HepG2 (cell line): ENCODE measurements around the gene SP6. TPM values are rescaled to one million over a fixed set of nuclear protein-coding genes. Genes with fewer than 3 reads are reported as not detected.

Experiments used
- ARNT ChIP-seq: fragments of 450-650 bp; IDR thresholded peaks from 2 replicates; pipeline ENCODE4 v1.6.1; 2017
- ATAD3A ChIP-seq: sonication (generic); formaldehyde crosslinking; IDR thresholded peaks from 2 replicates; pipeline ENCODE4 v1.4.0; 2020; ENCODE audit warnings: missing genetic modification reagents
- ATF7 ChIP-seq, 2 experiments: fragments of 450-650 bp in 1 of 2; sonication (generic) in 1 of 2; formaldehyde crosslinking in 1 of 2; IDR thresholded peaks; 2 replicates each; pipeline versions ENCODE4 v1.4.0 to v1.6.1; 2016 to 2020; ENCODE audit warnings: antibody characterized with exemption in 1 of 2, mild to moderate bottlenecking in 1 of 2, missing genetic modification reagents in 1 of 2
- DR1 ChIP-seq: sonication (generic); formaldehyde crosslinking; IDR thresholded peaks from 2 replicates; pipeline ENCODE4 v1.8.0; 2021; ENCODE audit warnings: mild to moderate bottlenecking, missing genetic modification reagents, inconsistent platforms
- GZF1 ChIP-seq: sonication (generic); formaldehyde crosslinking; IDR thresholded peaks from 2 replicates; pipeline ENCODE4 v1.5.1; 2020; ENCODE audit warnings: mild to moderate bottlenecking, missing genetic modification reagents
- MTF2 ChIP-seq: sonication (generic); formaldehyde crosslinking; IDR thresholded peaks from 2 replicates; pipeline ENCODE4 v1.5.0; 2020; ENCODE audit warnings: missing genetic modification reagents, borderline replicate concordance
- NR2F2 ChIP-seq: IDR thresholded peaks from 2 replicates; pipeline ENCODE4 v1.6.1; 2012; ENCODE audit warnings: low read depth, inconsistent platforms, borderline replicate concordance
- PHB2 ChIP-seq: fragments of 450-650 bp; IDR thresholded peaks from 2 replicates; pipeline ENCODE4 v1.6.1; 2018; ENCODE audit not compliant: partially characterized antibody
- RBAK ChIP-seq: sonication (generic); formaldehyde crosslinking; IDR thresholded peaks from 2 replicates; pipeline ENCODE4 v1.5.1; 2020; ENCODE audit warnings: mild to moderate bottlenecking, missing genetic modification reagents
- SATB2 ChIP-seq: sonication (generic); formaldehyde crosslinking; IDR thresholded peaks from 2 replicates; pipeline ENCODE4 v1.5.0; 2020; ENCODE audit warnings: missing genetic modification reagents
- SNAI1 ChIP-seq: sonication (generic); formaldehyde crosslinking; IDR thresholded peaks from 2 replicates; pipeline ENCODE4 v1.5.0; 2020; ENCODE audit warnings: mild to moderate bottlenecking, missing genetic modification reagents, borderline replicate concordance
- TOE1 ChIP-seq: sonication (generic); formaldehyde crosslinking; IDR thresholded peaks from 2 replicates; pipeline ENCODE4 v1.4.0; 2020; ENCODE audit warnings: mild to moderate bottlenecking, missing genetic modification reagents
- ZBTB7B ChIP-seq: sonication (generic); formaldehyde crosslinking; IDR thresholded peaks from 2 replicates; pipeline ENCODE4 v1.4.0; 2020; ENCODE audit warnings: missing genetic modification reagents
- ZBTB8A ChIP-seq: sonication (generic); formaldehyde crosslinking; IDR thresholded peaks from 2 replicates; pipeline ENCODE4 v1.4.0; 2020; ENCODE audit warnings: mild to moderate bottlenecking, low read depth, missing genetic modification reagents, borderline replicate concordance
- ZEB1 ChIP-seq: IDR thresholded peaks from 2 replicates; pipeline ENCODE4 v1.6.1; 2012; ENCODE audit warnings: mild to moderate bottlenecking, low read depth, inconsistent platforms; ENCODE audit not compliant: insufficient replicate concordance
- ZNF138 ChIP-seq: sonication (generic); formaldehyde crosslinking; IDR thresholded peaks from 2 replicates; pipeline ENCODE4 v1.5.0; 2020; ENCODE audit warnings: mild to moderate bottlenecking, low read depth, missing genetic modification reagents
- ZNF432 ChIP-seq: sonication (generic); formaldehyde crosslinking; IDR thresholded peaks from 2 replicates; pipeline ENCODE4 v1.5.0; 2020; ENCODE audit warnings: missing genetic modification reagents, mild to moderate bottlenecking, borderline replicate concordance
- ZNF616 ChIP-seq: sonication (generic); formaldehyde crosslinking; IDR thresholded peaks from 2 replicates; pipeline ENCODE4 v1.5.0; 2020; ENCODE audit warnings: low read depth, mild to moderate bottlenecking, missing genetic modification reagents
- ZNF841 ChIP-seq: sonication (generic); formaldehyde crosslinking; IDR thresholded peaks from 2 replicates; pipeline ENCODE4 v1.8.1; 2023; ENCODE audit warnings: missing genetic modification reagents, borderline replicate concordance
- polyA plus RNA-seq, 8 experiments: library from polyadenylated mRNA; depleted of rRNA in 3 of 8; stranded (reverse) in 7 of 8; unstranded in 1 of 8; fragments of >200 nt; fragmentation: Illumina TruSeq in 4 of 8; extraction: Trizol in 4 of 8; gene quantifications; 2 replicates each; pipeline versions ENCODE4 v1.2.1 to v1.2.3, GENCODE V29; 2011 to 2016; ENCODE audit warnings: low read depth in 4 of 8, missing spikeins in 1 of 8, mixed read lengths in 1 of 8; ENCODE audit not compliant: insufficient read depth in 1 of 8
- total RNA-seq, 5 experiments: library from RNA; depleted of rRNA; stranded (reverse); fragments of >200 nt; fragmentation: Illumina TruSeq; extraction: Trizol; gene quantifications; 2 replicates each; pipeline ENCODE4 v1.2.3, GENCODE V29; 2016; ENCODE audit warnings: low read depth in 1 of 5
- TF ChIP-seq, protein P1 (sequence below): sonication (generic); formaldehyde crosslinking; IDR thresholded peaks from 2 replicates; pipeline ENCODE4 v1.4.0; 2020; ENCODE audit warnings: missing genetic modification reagents; ENCODE audit errors: not compliant biosample characterization
- TF ChIP-seq, protein P2 (sequence below): sonication (generic); formaldehyde crosslinking; IDR thresholded peaks from 2 replicates; pipeline ENCODE4 v1.8.1; 2023; ENCODE audit warnings: mild to moderate bottlenecking, missing genetic modification reagents
- TF ChIP-seq, protein P3 (sequence below): sonication (generic); formaldehyde crosslinking; IDR thresholded peaks from 2 replicates; pipeline ENCODE4 v1.4.0; 2020; ENCODE audit warnings: missing genetic modification reagents
- TF ChIP-seq, protein P4 (sequence below): sonication (generic); formaldehyde crosslinking; IDR thresholded peaks from 2 replicates; pipeline ENCODE4 v1.5.0; 2020; ENCODE audit warnings: missing genetic modification reagents, mild to moderate bottlenecking, borderline replicate concordance
- TF ChIP-seq, protein P5 (sequence below): sonication (generic); formaldehyde crosslinking; IDR thresholded peaks from 2 replicates; pipeline ENCODE4 v1.5.1; 2020; ENCODE audit warnings: missing genetic modification reagents, mild to moderate bottlenecking, borderline replicate concordance

SP6 gene
- total and polyA plus RNA-seq, 2 of the 13 experiments (the other 11 are each of a cell fraction or from before 2014, with no cell fraction given) = 0.07 TPM

- no peak for TF ChIP-seq ZBTB8A (CRISPR knock-in tag)
- peak; percentile 90 for TF ChIP-seq DR1 (CRISPR knock-in tag)
- TF ChIP-seq ATAD3A = no peak; the same call in 1 of the 2 replicates
- TF ChIP-seq, protein P1, sequence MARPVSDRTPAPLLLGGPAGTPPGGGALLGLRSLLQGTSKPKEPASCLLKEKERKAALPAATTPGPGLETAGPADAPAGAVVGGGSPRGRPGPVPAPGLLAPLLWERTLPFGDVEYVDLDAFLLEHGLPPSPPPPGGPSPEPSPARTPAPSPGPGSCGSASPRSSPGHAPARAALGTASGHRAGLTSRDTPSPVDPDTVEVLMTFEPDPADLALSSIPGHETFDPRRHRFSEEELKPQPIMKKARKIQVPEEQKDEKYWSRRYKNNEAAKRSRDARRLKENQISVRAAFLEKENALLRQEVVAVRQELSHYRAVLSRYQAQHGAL = no peak
- TF ChIP-seq GZF1 (CRISPR knock-in tag) = no peak
- TF ChIP-seq TOE1 (CRISPR knock-in tag) = no peak
- TF ChIP-seq ARNT = no peak
- TF ChIP-seq ZNF841 = no peak
- 0 out of 2 replicates have a peak, but pooled peaks have one; percentile 4 for TF ChIP-seq SNAI1 (CRISPR knock-in tag)
- peak; percentile 53; the same call in 1 of the 2 replicates for TF ChIP-seq ZBTB7B
- TF ChIP-seq, protein P2, sequence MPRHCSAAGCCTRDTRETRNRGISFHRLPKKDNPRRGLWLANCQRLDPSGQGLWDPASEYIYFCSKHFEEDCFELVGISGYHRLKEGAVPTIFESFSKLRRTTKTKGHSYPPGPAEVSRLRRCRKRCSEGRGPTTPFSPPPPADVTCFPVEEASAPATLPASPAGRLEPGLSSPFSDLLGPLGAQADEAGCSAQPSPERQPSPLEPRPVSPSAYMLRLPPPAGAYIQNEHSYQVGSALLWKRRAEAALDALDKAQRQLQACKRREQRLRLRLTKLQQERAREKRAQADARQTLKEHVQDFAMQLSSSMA (CRISPR knock-in tag) = peak; percentile 99
- TF ChIP-seq ZNF432 = no peak
- TF ChIP-seq RBAK (CRISPR knock-in tag) = no peak
- peak; percentile 88; the same call in 1 of the 2 replicates for TF ChIP-seq ZNF138 (CRISPR knock-in tag)
- TF ChIP-seq ZEB1 = peak; percentile 83
- TF ChIP-seq, protein P3, sequence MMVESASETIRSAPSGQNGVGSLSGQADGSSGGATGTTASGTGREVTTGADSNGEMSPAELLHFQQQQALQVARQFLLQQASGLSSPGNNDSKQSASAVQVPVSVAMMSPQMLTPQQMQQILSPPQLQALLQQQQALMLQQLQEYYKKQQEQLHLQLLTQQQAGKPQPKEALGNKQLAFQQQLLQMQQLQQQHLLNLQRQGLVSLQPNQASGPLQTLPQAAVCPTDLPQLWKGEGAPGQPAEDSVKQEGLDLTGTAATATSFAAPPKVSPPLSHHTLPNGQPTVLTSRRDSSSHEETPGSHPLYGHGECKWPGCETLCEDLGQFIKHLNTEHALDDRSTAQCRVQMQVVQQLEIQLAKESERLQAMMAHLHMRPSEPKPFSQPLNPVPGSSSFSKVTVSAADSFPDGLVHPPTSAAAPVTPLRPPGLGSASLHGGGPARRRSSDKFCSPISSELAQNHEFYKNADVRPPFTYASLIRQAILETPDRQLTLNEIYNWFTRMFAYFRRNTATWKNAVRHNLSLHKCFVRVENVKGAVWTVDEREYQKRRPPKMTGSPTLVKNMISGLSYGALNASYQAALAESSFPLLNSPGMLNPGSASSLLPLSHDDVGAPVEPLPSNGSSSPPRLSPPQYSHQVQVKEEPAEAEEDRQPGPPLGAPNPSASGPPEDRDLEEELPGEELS (CRISPR knock-in tag) = peak; percentile 6; the same call in 1 of the 2 replicates
- TF ChIP-seq NR2F2 = peak; percentile 61; the same call in 1 of the 2 replicates
- TF ChIP-seq PHB2 = no peak
- TF ChIP-seq, protein P4, sequence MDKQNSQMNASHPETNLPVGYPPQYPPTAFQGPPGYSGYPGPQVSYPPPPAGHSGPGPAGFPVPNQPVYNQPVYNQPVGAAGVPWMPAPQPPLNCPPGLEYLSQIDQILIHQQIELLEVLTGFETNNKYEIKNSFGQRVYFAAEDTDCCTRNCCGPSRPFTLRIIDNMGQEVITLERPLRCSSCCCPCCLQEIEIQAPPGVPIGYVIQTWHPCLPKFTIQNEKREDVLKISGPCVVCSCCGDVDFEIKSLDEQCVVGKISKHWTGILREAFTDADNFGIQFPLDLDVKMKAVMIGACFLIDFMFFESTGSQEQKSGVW = no peak
- 0 out of 2 replicates have a peak, but pooled peaks have one; percentile 19 for TF ChIP-seq MTF2 (CRISPR knock-in tag)
- 0 out of 2 replicates have a peak, but pooled peaks have one; percentile 43 for TF ChIP-seq SATB2
- no peak for TF ChIP-seq ZNF616 (CRISPR knock-in tag)
- TF ChIP-seq ATF7 (IDR thresholded peaks at IDR 0.05) = no peak
- no peak for TF ChIP-seq ATF7 (CRISPR knock-in tag; IDR thresholded peaks at IDR 0.05)
- TF ChIP-seq, protein P5, sequence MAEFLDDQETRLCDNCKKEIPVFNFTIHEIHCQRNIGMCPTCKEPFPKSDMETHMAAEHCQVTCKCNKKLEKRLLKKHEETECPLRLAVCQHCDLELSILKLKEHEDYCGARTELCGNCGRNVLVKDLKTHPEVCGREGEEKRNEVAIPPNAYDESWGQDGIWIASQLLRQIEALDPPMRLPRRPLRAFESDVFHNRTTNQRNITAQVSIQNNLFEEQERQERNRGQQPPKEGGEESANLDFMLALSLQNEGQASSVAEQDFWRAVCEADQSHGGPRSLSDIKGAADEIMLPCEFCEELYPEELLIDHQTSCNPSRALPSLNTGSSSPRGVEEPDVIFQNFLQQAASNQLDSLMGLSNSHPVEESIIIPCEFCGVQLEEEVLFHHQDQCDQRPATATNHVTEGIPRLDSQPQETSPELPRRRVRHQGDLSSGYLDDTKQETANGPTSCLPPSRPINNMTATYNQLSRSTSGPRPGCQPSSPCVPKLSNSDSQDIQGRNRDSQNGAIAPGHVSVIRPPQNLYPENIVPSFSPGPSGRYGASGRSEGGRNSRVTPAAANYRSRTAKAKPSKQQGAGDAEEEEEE = no peak
Measured at GRCh38 chr17:47895347-47895855, 44.4 kb upstream of the SP6 start (continued).
